GM23248 (cell line): ENCODE results near the gene ARSG. TPM values are rescaled to one million over a fixed set of nuclear protein-coding genes. Genes with fewer than 3 reads are reported as not detected.

ENCODE experiments used
- DNase-seq: peaks from one replicate; pipeline ENCODE4 v3.0.0-alpha.2; 2015
- H2AFZ ChIP-seq: fragments of 200-600 bp; sonication (generic); 2 replicates; pipeline ENCODE4 v1.6.1; 2016; ENCODE audit warnings: antibody characterized with exemption
- H3F3A ChIP-seq: fragments of 200-600 bp; sonication (generic); 2 replicates; pipeline ENCODE4 v1.6.1; 2016; ENCODE audit warnings: mild to moderate bottlenecking, antibody characterized with exemption, mixed run types; ENCODE audit not compliant: insufficient read depth
- H3K27ac ChIP-seq: fragments of 200-600 bp; sonication (generic); 2 replicates; pipeline ENCODE4 v1.5.1; 2016; ENCODE audit warnings: mild to moderate bottlenecking
- H3K27me3 ChIP-seq: fragments of 200-600 bp; sonication (generic); replicated peaks from 2 replicates; pipeline ENCODE4 v1.6.1; 2016; ENCODE audit warnings: mild to moderate bottlenecking; ENCODE audit not compliant: insufficient read depth
- H3K36me3 ChIP-seq: fragments of 200-600 bp; sonication (generic); 2 replicates; pipeline ENCODE4 v1.6.1; 2016; ENCODE audit warnings: low read depth, mild to moderate bottlenecking
- H3K4me1 ChIP-seq: fragments of 200-600 bp; sonication (generic); 2 replicates; pipeline ENCODE4 v1.6.1; 2016; ENCODE audit warnings: mild to moderate bottlenecking; ENCODE audit not compliant: insufficient read depth
- H3K4me2 ChIP-seq: fragments of 200-600 bp; sonication (generic); one replicate; pipeline ENCODE4 v1.6.1; 2016; ENCODE audit warnings: mild to moderate bottlenecking; ENCODE audit not compliant: unreplicated experiment
- H3K4me3 ChIP-seq: fragments of 200-600 bp; sonication (generic); 2 replicates; pipeline ENCODE4 v1.5.1; 2016; ENCODE audit warnings: mild to moderate bottlenecking
- H3K79me2 ChIP-seq: fragments of 200-600 bp; sonication (generic); 2 replicates; pipeline ENCODE4 v1.6.1; 2016; ENCODE audit warnings: mild to moderate bottlenecking; ENCODE audit not compliant: insufficient read depth
- H3K9ac ChIP-seq: fragments of 200-600 bp; sonication (generic); 2 replicates; pipeline ENCODE4 v1.6.1; 2016; ENCODE audit warnings: mild to moderate bottlenecking
- H3K9me2 ChIP-seq: fragments of 200-600 bp; sonication (generic); 2 replicates; pipeline ENCODE4 v1.6.1; 2016; ENCODE audit warnings: mixed run types, mild to moderate bottlenecking, moderate library complexity; ENCODE audit not compliant: insufficient read depth
- H3K9me3 ChIP-seq: fragments of 200-600 bp; sonication (generic); one replicate; pipeline ENCODE4 v1.6.1; 2017; ENCODE audit warnings: low read depth
- H4K20me1 ChIP-seq: fragments of 200-600 bp; sonication (generic); 2 replicates; pipeline ENCODE4 v1.6.0; 2016; ENCODE audit not compliant: insufficient read depth
- EZH2 ChIP-seq: fragments of 200-600 bp; sonication (generic); IDR thresholded peaks from 2 replicates; pipeline ENCODE4 v1.6.1; 2018; ENCODE audit warnings: antibody characterized with exemption, mild to moderate bottlenecking; ENCODE audit not compliant: insufficient read depth, poor library complexity, severe bottlenecking
- EZH2phosphoT487 ChIP-seq: fragments of 200-600 bp; sonication (generic); IDR thresholded peaks from 2 replicates; pipeline ENCODE4 v1.6.1; 2018; ENCODE audit warnings: antibody characterized with exemption, moderate library complexity, mild to moderate bottlenecking, low read depth; ENCODE audit not compliant: insufficient read depth
- WGBS, 2 experiments: methylation state at CpG; one replicate each; pipeline ENCODE4 v1.1.6; 2015 to 2017; ENCODE audit warnings: low lambda C conversion rate in 2 of 2, low coverage in 1 of 2; ENCODE audit errors: missing lambda C conversion rate in 2 of 2; 5-methylcytosine and 5-hydroxymethylcytosine counted together
- in situ Hi-C: fragments of 300-500 bp; cut with MboI; formaldehyde crosslinking; loops from 2 replicates; pipeline ENCODE4 v1.15.0; 2020
- polyA plus RNA-seq: library from polyadenylated mRNA; unstranded; fragments of >200 nt; fragmentation: Nextera tagmentation; extraction: Ambion mirVana; gene quantifications from 2 replicates; pipeline ENCODE4 v1.2.1, GENCODE V29; 2016
- total RNA-seq: library from RNA; depleted of rRNA; stranded (reverse); fragments of >200 nt; shearing (Covaris generic); gene quantifications from 2 replicates; pipeline ENCODE4 v1.2.3, GENCODE V29; 2014

Gene ARSG
- total and polyA plus RNA-seq, 2 experiments from 2014 or later: 2.8 to 5.6 TPM

- no peak overlapping the region for H2AFZ ChIP-seq
- no peak overlapping the region for H3K27ac ChIP-seq
- no peaks in the 10 kb centered on the region for H3K4me1 ChIP-seq
- no peak overlapping the region for H3K9ac ChIP-seq
- H3K9me3 ChIP-seq: no peaks in the 10 kb centered on the region
- no peak overlapping the region for H3K4me3 ChIP-seq
- no peak for TF ChIP-seq EZH2
- TF ChIP-seq EZH2phosphoT487: no peak
- WGBS, 2 experiments: 93 to 100% methylated on average over 3 of the region's 3 CpGs
- no peaks in the 10 kb centered on the region for H3K79me2 ChIP-seq
- in situ Hi-C loops: no loop called here
- peaks cover 20% of the 10 kb centered on the region for H3K36me3 ChIP-seq
- no peak overlapping the region for H3K4me2 ChIP-seq
- H3F3A ChIP-seq: peaks cover 44% of the 10 kb centered on the region
- H3K9me2 ChIP-seq: no peaks in the 10 kb centered on the region
- no peak for DNase-seq
- H4K20me1 ChIP-seq: no peaks in the 10 kb centered on the region
- no peaks in the 10 kb centered on the region for H3K27me3 ChIP-seq
Measured at GRCh38 chr17:68417317-68417716, 126.0 kb downstream of the ARSG start.

DNA sequence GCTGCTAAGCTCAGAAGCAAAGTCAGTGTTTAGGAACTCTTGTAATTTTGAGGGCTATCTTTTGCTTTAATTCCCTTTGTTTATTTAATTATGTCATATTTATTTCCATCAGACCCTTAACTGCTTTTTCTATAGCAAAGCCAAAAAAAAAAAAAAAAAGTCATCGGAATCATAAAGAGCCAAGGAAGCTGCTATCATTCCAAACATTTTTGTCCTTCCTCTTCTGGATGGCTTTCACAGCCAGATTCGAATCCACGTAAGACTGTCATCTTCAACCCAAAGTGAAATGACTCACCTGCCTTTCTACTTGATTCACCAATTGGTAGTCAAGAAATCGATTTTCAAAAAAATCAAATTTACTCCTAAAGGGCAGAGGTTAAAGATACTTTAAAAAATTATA, 127.6 kb downstream of the ARSG start:
- in situ Hi-C loops: no loop called here
- Histone ChIP-seq H3F3A (peaks cover 44% of the 10 kb centered on the region), H3K9ac (no peak overlapping the region), H2AFZ (no peak overlapping the region), H3K27me3 (no peaks in the 10 kb centered on the region), H3K79me2 (no peaks in the 10 kb centered on the region), H3K9me3 (no peaks in the 10 kb centered on the region), H4K20me1 (no peaks in the 10 kb centered on the region), H3K4me1 (no peaks in the 10 kb centered on the region), H3K27ac (no peak overlapping the region), H3K36me3 (peaks cover 24% of the 10 kb centered on the region), H3K4me2 (no peak overlapping the region), H3K9me2 (no peaks in the 10 kb centered on the region), H3K4me3 (no peak overlapping the region)
- 77 to 78% methylated on average over 4 of the region's 4 CpGs for WGBS, 2 experiments
- TF ChIP-seq EZH2: no peak
- no peak for DNase-seq

- H3K27me3 ChIP-seq: no peaks in the 10 kb centered on the region
- no peak overlapping the region for H3K4me2 ChIP-seq
- in situ Hi-C loops: loop anchor here (10.0 kb wide), 1 partner anchor 155 kb away; no protein-coding TSS in a partner anchor
- no peak overlapping the region for H2AFZ ChIP-seq
- H3K4me3 ChIP-seq: no peak overlapping the region
- H3K27ac ChIP-seq: no peak overlapping the region
- peaks cover 28% of the 10 kb centered on the region for H3K36me3 ChIP-seq
- TF ChIP-seq EZH2phosphoT487: no peak
- H3K9me2 ChIP-seq: no peaks in the 10 kb centered on the region
- H3K9me3 ChIP-seq: no peaks in the 10 kb centered on the region
- no peaks in the 10 kb centered on the region for H4K20me1 ChIP-seq
- H3K9ac ChIP-seq: no peak overlapping the region
- no peaks in the 10 kb centered on the region for H3K79me2 ChIP-seq
- H3F3A ChIP-seq: peaks cover 32% of the 10 kb centered on the region
- H3K4me1 ChIP-seq: no peaks in the 10 kb centered on the region
- 93 to 94% methylated on average over 14 of the region's 14 CpGs for WGBS, 2 experiments
- no peak for DNase-seq
Measured at GRCh38 chr17:68420065-68420464, 128.8 kb downstream of the ARSG start.

DNA sequence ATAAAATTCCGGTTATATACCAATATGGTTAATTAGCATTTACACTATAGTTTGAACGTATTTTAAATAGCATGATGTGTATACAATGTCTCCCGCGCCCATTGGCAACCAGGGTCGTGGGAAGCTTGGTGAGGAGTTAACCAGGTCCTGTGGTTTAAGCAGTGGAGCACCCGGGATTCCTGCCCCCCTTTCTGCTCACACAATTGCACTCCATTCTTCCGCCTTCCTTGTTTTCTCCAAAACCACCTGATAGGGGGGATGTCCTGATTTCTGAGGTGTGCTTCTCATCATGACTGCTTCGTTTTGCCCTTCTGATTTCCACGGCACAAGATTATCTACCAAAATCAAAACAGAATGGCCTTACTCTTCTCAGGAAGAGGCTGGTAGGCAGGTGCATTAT, 130.2 kb downstream of the ARSG start:
- in situ Hi-C loops: loop anchor here (10.0 kb wide), 1 partner anchor 157 kb away; no protein-coding TSS in a partner anchor
- H3K27me3 ChIP-seq: no peaks in the 10 kb centered on the region

GRCh38 chr17:68422821-68423220, 131.5 kb downstream of the ARSG start:
- no peak for TF ChIP-seq EZH2phosphoT487
- TF ChIP-seq EZH2: no peak
- H3K4me3 ChIP-seq: no peak overlapping the region
- H2AFZ ChIP-seq: no peak overlapping the region
- no peaks in the 10 kb centered on the region for H3K9me3 ChIP-seq
- no peak overlapping the region for H3K9ac ChIP-seq
- in situ Hi-C loops: loop anchor here (10.0 kb wide), 1 partner anchor 158 kb away; no protein-coding TSS in a partner anchor
- no peaks in the 10 kb centered on the region for H3K4me1 ChIP-seq
- 96 to 97% methylated on average over 8 of the region's 8 CpGs for WGBS, 2 experiments
- H4K20me1 ChIP-seq: no peaks in the 10 kb centered on the region
- no peak overlapping the region for H3K27ac ChIP-seq
- no peak overlapping the region for H3K4me2 ChIP-seq
- peaks cover 44% of the 10 kb centered on the region for H3K36me3 ChIP-seq
- H3F3A ChIP-seq: peaks cover 10% of the 10 kb centered on the region
- H3K27me3 ChIP-seq: no peaks in the 10 kb centered on the region
- DNase-seq: no peak
- no peaks in the 10 kb centered on the region for H3K79me2 ChIP-seq
- H3K9me2 ChIP-seq: no peaks in the 10 kb centered on the region

More for the DNA sequence above, 130.2 kb downstream of the ARSG start:
- Histone ChIP-seq H3K36me3 (peaks cover 36% of the 10 kb centered on the region), H3K9ac (no peak overlapping the region), H3K79me2 (no peaks in the 10 kb centered on the region), H3K4me2 (no peak overlapping the region), H3K9me3 (no peaks in the 10 kb centered on the region), H3K4me3 (no peak overlapping the region), H3K27ac (no peak overlapping the region), H3K4me1 (no peaks in the 10 kb centered on the region), H2AFZ (no peak overlapping the region), H4K20me1 (no peaks in the 10 kb centered on the region), H3K9me2 (no peaks in the 10 kb centered on the region), H3F3A (peaks cover 20% of the 10 kb centered on the region)
- TF ChIP-seq EZH2phosphoT487 (no peak), EZH2 (no peak)
- WGBS, 2 experiments: 86 to 88% methylated on average over 9 of the region's 9 CpGs
- no peak for DNase-seq
